ENCODE measurements around the gene PTPRC.

Gene PTPRC

GRCh38 chr1:198604975-198605374 lies 33.9 kb upstream of the PTPRC start:
- H3K27ac ChIP-seq (ENCODE audit: low read depth, low read length) = no peak overlapping the region
- no peak overlapping the region for H3K4me3 ChIP-seq (ENCODE audit: low read depth in 1 of 5, low read length in 5 of 5)
- H3K9ac ChIP-seq (ENCODE audit: low read length in 5 of 5) = no peak overlapping the region
- H3K36me3 ChIP-seq (ENCODE audit: control insufficient read depth in 5 of 5, insufficient read depth in 5 of 5, low read length in 5 of 5) = no peaks in the 10 kb centered on the region
- H3K27me3 ChIP-seq (ENCODE audit: control insufficient read depth in 5 of 5, insufficient read depth in 4 of 5, low read length in 5 of 5) = no peaks in the 10 kb centered on the region
- H3K9me3 ChIP-seq (ENCODE audit: control insufficient read depth in 5 of 5, low read length in 5 of 5) = no peaks in the 10 kb centered on the region
- no peaks in the 10 kb centered on the region for H3K4me1 ChIP-seq (ENCODE audit: control insufficient read depth in 5 of 5, insufficient read depth in 5 of 5, low read length in 5 of 5)

GRCh38 chr1:198605406-198605805 lies 33.4 kb upstream of the PTPRC start:
- Histone ChIP-seq H3K4me3 (ENCODE audit: low read depth in 1 of 5, low read length in 5 of 5) (no peak overlapping the region), H3K9ac (ENCODE audit: low read length in 5 of 5) (no peak overlapping the region), H3K27ac (ENCODE audit: low read depth, low read length) (no peak overlapping the region), H3K9me3 (ENCODE audit: control insufficient read depth in 5 of 5, low read length in 5 of 5) (no peaks in the 10 kb centered on the region), H3K27me3 (ENCODE audit: control insufficient read depth in 5 of 5, insufficient read depth in 4 of 5, low read length in 5 of 5) (no peaks in the 10 kb centered on the region), H3K4me1 (ENCODE audit: control insufficient read depth in 5 of 5, insufficient read depth in 5 of 5, low read length in 5 of 5) (peaks cover 0 to 3% (median 0%) of the 10 kb centered on the region in 5 donors), H3K36me3 (ENCODE audit: control insufficient read depth in 5 of 5, insufficient read depth in 5 of 5, low read length in 5 of 5) (no peaks in the 10 kb centered on the region)

- no peak overlapping the region for H3K9ac ChIP-seq (ENCODE audit: low read length in 5 of 5)
- H3K27ac ChIP-seq (ENCODE audit: low read depth, low read length) = no peak overlapping the region
- peaks cover 0 to 9% (median 0%) of the 10 kb centered on the region in 5 donors for H3K4me1 ChIP-seq (ENCODE audit: control insufficient read depth in 5 of 5, insufficient read depth in 5 of 5, low read length in 5 of 5)
- H3K27me3 ChIP-seq (ENCODE audit: control insufficient read depth in 5 of 5, insufficient read depth in 4 of 5, low read length in 5 of 5) = no peaks in the 10 kb centered on the region
- no peak overlapping the region for H3K4me3 ChIP-seq (ENCODE audit: low read depth in 1 of 5, low read length in 5 of 5)
- no peaks in the 10 kb centered on the region for H3K36me3 ChIP-seq (ENCODE audit: control insufficient read depth in 5 of 5, insufficient read depth in 5 of 5, low read length in 5 of 5)
- no peaks in the 10 kb centered on the region for H3K9me3 ChIP-seq (ENCODE audit: control insufficient read depth in 5 of 5, low read length in 5 of 5)
Measured at GRCh38 chr1:198606020-198606438, 32.8 kb upstream of the PTPRC start.

- Histone ChIP-seq H3K27ac (ENCODE audit: low read depth, low read length) (no peak overlapping the region), H3K4me1 (ENCODE audit: control insufficient read depth in 5 of 5, insufficient read depth in 5 of 5, low read length in 5 of 5) (peaks cover 0 to 9% (median 0%) of the 10 kb centered on the region in 5 donors), H3K9ac (ENCODE audit: low read length in 5 of 5) (no peak overlapping the region), H3K36me3 (ENCODE audit: control insufficient read depth in 5 of 5, insufficient read depth in 5 of 5, low read length in 5 of 5) (no peaks in the 10 kb centered on the region), H3K27me3 (ENCODE audit: control insufficient read depth in 5 of 5, insufficient read depth in 4 of 5, low read length in 5 of 5) (no peaks in the 10 kb centered on the region), H3K4me3 (ENCODE audit: low read depth in 1 of 5, low read length in 5 of 5) (no peak overlapping the region), H3K9me3 (ENCODE audit: control insufficient read depth in 5 of 5, low read length in 5 of 5) (no peaks in the 10 kb centered on the region)
Measured at GRCh38 chr1:198607714-198608113, 31.1 kb upstream of the PTPRC start.

GRCh38 chr1:198610362-198610761 lies 28.5 kb upstream of the PTPRC start:
- Histone ChIP-seq H3K9ac (ENCODE audit: low read length in 5 of 5) (no peak overlapping the region), H3K36me3 (ENCODE audit: control insufficient read depth in 5 of 5, insufficient read depth in 5 of 5, low read length in 5 of 5) (no peaks in the 10 kb centered on the region), H3K27ac (ENCODE audit: low read depth, low read length) (no peak overlapping the region), H3K9me3 (ENCODE audit: control insufficient read depth in 5 of 5, low read length in 5 of 5) (no peaks in the 10 kb centered on the region), H3K4me3 (ENCODE audit: low read depth in 1 of 5, low read length in 5 of 5) (no peak overlapping the region), H3K4me1 (ENCODE audit: control insufficient read depth in 5 of 5, insufficient read depth in 5 of 5, low read length in 5 of 5) (peaks cover 0 to 9% (median 0%) of the 10 kb centered on the region in 5 donors), H3K27me3 (ENCODE audit: control insufficient read depth in 5 of 5, insufficient read depth in 4 of 5, low read length in 5 of 5) (no peaks in the 10 kb centered on the region)

GRCh38 chr1:198611219-198611618 lies 27.6 kb upstream of the PTPRC start:
- no peak overlapping the region for H3K9ac ChIP-seq (ENCODE audit: low read length in 5 of 5)
- no peaks in the 10 kb centered on the region for H3K27me3 ChIP-seq (ENCODE audit: control insufficient read depth in 5 of 5, insufficient read depth in 4 of 5, low read length in 5 of 5)
- H3K36me3 ChIP-seq (ENCODE audit: control insufficient read depth in 5 of 5, insufficient read depth in 5 of 5, low read length in 5 of 5) = no peaks in the 10 kb centered on the region
- H3K4me3 ChIP-seq (ENCODE audit: low read depth in 1 of 5, low read length in 5 of 5) = no peak overlapping the region
- H3K4me1 ChIP-seq (ENCODE audit: control insufficient read depth in 5 of 5, insufficient read depth in 5 of 5, low read length in 5 of 5) = peaks cover 0 to 9% (median 0%) of the 10 kb centered on the region in 5 donors
- no peaks in the 10 kb centered on the region for H3K9me3 ChIP-seq (ENCODE audit: control insufficient read depth in 5 of 5, low read length in 5 of 5)
- H3K27ac ChIP-seq (ENCODE audit: low read depth, low read length) = no peak overlapping the region

GRCh38 chr1:198612471-198613260 lies 26.2 kb upstream of the PTPRC start:
- Histone ChIP-seq H3K36me3 (ENCODE audit: control insufficient read depth in 5 of 5, insufficient read depth in 5 of 5, low read length in 5 of 5) (no peaks in the 10 kb centered on the region), H3K4me3 (ENCODE audit: low read depth in 1 of 5, low read length in 5 of 5) (no peak overlapping the region), H3K27ac (ENCODE audit: low read depth, low read length) (no peak overlapping the region), H3K27me3 (ENCODE audit: control insufficient read depth in 5 of 5, insufficient read depth in 4 of 5, low read length in 5 of 5) (no peaks in the 10 kb centered on the region), H3K4me1 (ENCODE audit: control insufficient read depth in 5 of 5, insufficient read depth in 5 of 5, low read length in 5 of 5) (peaks cover 0 to 9% (median 0%) of the 10 kb centered on the region in 5 donors), H3K9me3 (ENCODE audit: control insufficient read depth in 5 of 5, low read length in 5 of 5) (no peaks in the 10 kb centered on the region), H3K9ac (ENCODE audit: low read length in 5 of 5) (no peak overlapping the region)

GRCh38 chr1:198617406-198617805 lies 21.4 kb upstream of the PTPRC start:
- Histone ChIP-seq H3K36me3 (ENCODE audit: control insufficient read depth in 5 of 5, insufficient read depth in 5 of 5, low read length in 5 of 5) (no peaks in the 10 kb centered on the region), H3K4me3 (ENCODE audit: low read depth in 1 of 5, low read length in 5 of 5) (no peak overlapping the region), H3K27ac (ENCODE audit: low read depth, low read length) (no peak overlapping the region), H3K27me3 (ENCODE audit: control insufficient read depth in 5 of 5, insufficient read depth in 4 of 5, low read length in 5 of 5) (no peaks in the 10 kb centered on the region), H3K9ac (ENCODE audit: low read length in 5 of 5) (no peak overlapping the region), H3K4me1 (ENCODE audit: control insufficient read depth in 5 of 5, insufficient read depth in 5 of 5, low read length in 5 of 5) (peaks cover 0 to 5% (median 0%) of the 10 kb centered on the region in 5 donors), H3K9me3 (ENCODE audit: control insufficient read depth in 5 of 5, low read length in 5 of 5) (no peaks in the 10 kb centered on the region)

- Histone ChIP-seq H3K9ac (ENCODE audit: low read length in 5 of 5) (no peak overlapping the region), H3K4me1 (ENCODE audit: control insufficient read depth in 5 of 5, insufficient read depth in 5 of 5, low read length in 5 of 5) (peaks cover 0 to 5% (median 0%) of the 10 kb centered on the region in 5 donors), H3K27me3 (ENCODE audit: control insufficient read depth in 5 of 5, insufficient read depth in 4 of 5, low read length in 5 of 5) (no peaks in the 10 kb centered on the region), H3K36me3 (ENCODE audit: control insufficient read depth in 5 of 5, insufficient read depth in 5 of 5, low read length in 5 of 5) (no peaks in the 10 kb centered on the region), H3K9me3 (ENCODE audit: control insufficient read depth in 5 of 5, low read length in 5 of 5) (no peaks in the 10 kb centered on the region), H3K27ac (ENCODE audit: low read depth, low read length) (no peak overlapping the region), H3K4me3 (ENCODE audit: low read depth in 1 of 5, low read length in 5 of 5) (no peak overlapping the region)
Measured at GRCh38 chr1:198619375-198620140, 19.3 kb upstream of the PTPRC start.

- no peaks in the 10 kb centered on the region for H3K27me3 ChIP-seq (ENCODE audit: control insufficient read depth in 5 of 5, insufficient read depth in 4 of 5, low read length in 5 of 5)
- no peak overlapping the region for H3K27ac ChIP-seq (ENCODE audit: low read depth, low read length)
- no peak overlapping the region for H3K9ac ChIP-seq (ENCODE audit: low read length in 5 of 5)
- no peaks in the 10 kb centered on the region for H3K9me3 ChIP-seq (ENCODE audit: control insufficient read depth in 5 of 5, low read length in 5 of 5)
- no peak overlapping the region for H3K4me3 ChIP-seq (ENCODE audit: low read depth in 1 of 5, low read length in 5 of 5)
- no peaks in the 10 kb centered on the region for H3K36me3 ChIP-seq (ENCODE audit: control insufficient read depth in 5 of 5, insufficient read depth in 5 of 5, low read length in 5 of 5)
- H3K4me1 ChIP-seq (ENCODE audit: control insufficient read depth in 5 of 5, insufficient read depth in 5 of 5, low read length in 5 of 5) = peaks cover 0 to 5% (median 0%) of the 10 kb centered on the region in 5 donors
Measured at GRCh38 chr1:198620218-198620617, 18.6 kb upstream of the PTPRC start.

All from subcutaneous abdominal adipose tissue (tissue), 5 donors.